ENCODE results near the gene UTY. TPM values are rescaled to one million over a fixed set of nuclear protein-coding genes. Genes with fewer than 3 reads are reported as not detected.

UTY gene
- total and polyA plus RNA-seq, 2 of the 8 experiments (the other 6 are each of a cell fraction or from before 2014, with no cell fraction given): 7.2 to 20.4 TPM

DNA sequence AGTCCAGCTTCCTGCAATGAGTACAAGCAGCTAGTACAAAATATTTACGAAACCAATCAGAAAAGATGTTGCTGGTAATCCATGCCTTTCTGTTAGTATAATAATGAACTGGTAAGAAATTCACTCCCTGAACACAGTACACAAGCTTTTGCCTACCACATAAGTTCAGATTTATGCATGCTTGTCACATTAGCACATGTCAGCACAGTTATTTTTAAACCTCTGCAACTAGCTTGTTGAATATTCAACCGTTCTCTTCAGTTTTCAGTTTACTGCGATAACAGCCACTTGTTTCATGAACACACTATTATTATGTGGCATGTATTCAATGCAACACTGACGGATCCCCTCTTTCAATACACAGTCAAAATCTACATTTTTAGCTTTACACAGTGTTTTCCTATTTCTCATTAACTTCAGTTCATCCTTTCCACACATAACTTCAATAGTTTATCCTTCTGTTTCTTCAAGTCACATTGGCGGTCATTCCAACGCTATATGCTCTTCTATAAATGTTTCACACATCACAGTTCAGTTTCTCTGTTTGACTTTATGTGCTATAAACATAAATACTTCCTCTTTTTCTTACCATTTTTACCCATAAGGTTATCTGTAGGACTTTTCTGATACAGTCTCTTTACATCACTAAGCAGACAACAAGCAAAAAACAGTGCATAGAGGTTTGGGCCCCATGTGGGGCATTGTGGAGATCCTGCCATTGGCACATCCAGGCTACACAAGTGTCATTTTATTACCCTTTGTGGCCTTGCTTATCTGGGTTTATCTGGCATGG is 62.8 kb downstream of the UTY start (continued):
- TF ChIP-seq BCL11A (IDR thresholded peaks at IDR 0.05; ENCODE audit: low read depth in 2 of 2, low read length in 2 of 2): no peak
- TF ChIP-seq GTF2F1 (IDR thresholded peaks at IDR 0.05; ENCODE audit: borderline replicate concordance, low read depth, low read length): no peak
- no peak for TF ChIP-seq CHD2 (IDR thresholded peaks at IDR 0.05; ENCODE audit: low read length)
- TF ChIP-seq EGR1 (IDR thresholded peaks at IDR 0.05; ENCODE audit: borderline replicate concordance, low read depth, low read length): no peak

Measured in H1 (cell line).